AG10803 (cell line): ENCODE results near the gene KATNAL1.

Experiments used
- DNase-seq: peaks from one replicate; pipeline ENCODE4 v3.0.0; 2010; ENCODE audit warnings: low read depth
- H3K4me3 ChIP-seq: 2 replicates; pipeline ENCODE4 v1.5.1; 2011; ENCODE audit warnings: mild to moderate bottlenecking, low read length, control low read depth
- TF ChIP-seq, protein P1 (sequence below): conservative IDR thresholded peaks from 2 replicates; pipeline ENCODE4 v1.5.1; 2011; ENCODE audit warnings: mild to moderate bottlenecking, low read length, control low read depth, inconsistent platforms

The KATNAL1 gene

GRCh38 chr13:30332456-30333143 lies 25.2 kb upstream of the KATNAL1 start:
- no peak for DNase-seq
- TF ChIP-seq, protein P1, sequence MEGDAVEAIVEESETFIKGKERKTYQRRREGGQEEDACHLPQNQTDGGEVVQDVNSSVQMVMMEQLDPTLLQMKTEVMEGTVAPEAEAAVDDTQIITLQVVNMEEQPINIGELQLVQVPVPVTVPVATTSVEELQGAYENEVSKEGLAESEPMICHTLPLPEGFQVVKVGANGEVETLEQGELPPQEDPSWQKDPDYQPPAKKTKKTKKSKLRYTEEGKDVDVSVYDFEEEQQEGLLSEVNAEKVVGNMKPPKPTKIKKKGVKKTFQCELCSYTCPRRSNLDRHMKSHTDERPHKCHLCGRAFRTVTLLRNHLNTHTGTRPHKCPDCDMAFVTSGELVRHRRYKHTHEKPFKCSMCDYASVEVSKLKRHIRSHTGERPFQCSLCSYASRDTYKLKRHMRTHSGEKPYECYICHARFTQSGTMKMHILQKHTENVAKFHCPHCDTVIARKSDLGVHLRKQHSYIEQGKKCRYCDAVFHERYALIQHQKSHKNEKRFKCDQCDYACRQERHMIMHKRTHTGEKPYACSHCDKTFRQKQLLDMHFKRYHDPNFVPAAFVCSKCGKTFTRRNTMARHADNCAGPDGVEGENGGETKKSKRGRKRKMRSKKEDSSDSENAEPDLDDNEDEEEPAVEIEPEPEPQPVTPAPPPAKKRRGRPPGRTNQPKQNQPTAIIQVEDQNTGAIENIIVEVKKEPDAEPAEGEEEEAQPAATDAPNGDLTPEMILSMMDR: no peak
- H3K4me3 ChIP-seq: no peak overlapping the region

DNA sequence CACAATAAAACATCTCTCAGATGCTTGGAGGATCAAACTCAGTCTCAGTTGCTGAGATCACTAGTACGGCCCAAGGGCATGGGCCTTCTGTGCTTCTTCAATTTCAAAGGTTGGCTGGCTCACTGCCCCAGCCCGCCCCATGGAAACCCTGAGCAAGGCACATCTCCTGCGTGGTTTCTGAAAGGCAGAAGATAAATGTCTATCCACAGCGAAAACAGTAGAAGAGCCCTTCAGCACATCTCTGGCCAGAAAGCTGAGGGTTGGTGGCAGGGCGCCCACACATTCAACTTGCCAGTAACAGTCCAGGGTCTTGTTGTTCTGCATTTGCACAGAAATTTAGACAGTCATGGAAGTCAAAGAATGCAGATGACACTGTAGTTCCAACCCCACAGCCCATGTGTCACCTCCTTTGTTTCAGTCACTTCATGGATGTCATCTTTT lies 24.0 kb upstream of the KATNAL1 start:
- TF ChIP-seq, protein P1: no peak
- DNase-seq: no peak
- H3K4me3 ChIP-seq: no peak overlapping the region

- no peak overlapping the region for H3K4me3 ChIP-seq
- DNase-seq: no peak
- TF ChIP-seq, protein P1: no peak
These were observed 21.7 kb upstream of the KATNAL1 start for GRCh38 chr13:30329009-30329585.

DNA sequence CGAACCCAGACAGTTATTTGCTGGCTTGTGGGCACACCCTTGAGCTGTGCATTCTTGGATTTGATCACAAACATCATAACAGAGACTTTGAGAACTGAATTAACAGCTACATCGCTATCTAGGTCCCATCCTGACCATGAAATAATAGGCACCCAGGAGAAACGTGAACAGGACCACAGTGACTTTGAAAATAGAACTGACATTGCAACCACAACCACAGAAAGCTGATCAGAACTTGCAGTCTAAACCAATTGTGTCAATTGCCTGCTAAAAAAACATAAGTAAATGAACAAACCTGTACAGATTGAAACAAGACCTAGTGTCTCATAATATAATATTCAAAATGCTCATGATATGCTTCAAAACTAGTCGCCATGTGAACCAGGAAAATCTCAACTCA lies 18.3 kb upstream of the KATNAL1 start:
- no peak overlapping the region for H3K4me3 ChIP-seq
- TF ChIP-seq, protein P1: no peak
- DNase-seq: no peak

DNA sequence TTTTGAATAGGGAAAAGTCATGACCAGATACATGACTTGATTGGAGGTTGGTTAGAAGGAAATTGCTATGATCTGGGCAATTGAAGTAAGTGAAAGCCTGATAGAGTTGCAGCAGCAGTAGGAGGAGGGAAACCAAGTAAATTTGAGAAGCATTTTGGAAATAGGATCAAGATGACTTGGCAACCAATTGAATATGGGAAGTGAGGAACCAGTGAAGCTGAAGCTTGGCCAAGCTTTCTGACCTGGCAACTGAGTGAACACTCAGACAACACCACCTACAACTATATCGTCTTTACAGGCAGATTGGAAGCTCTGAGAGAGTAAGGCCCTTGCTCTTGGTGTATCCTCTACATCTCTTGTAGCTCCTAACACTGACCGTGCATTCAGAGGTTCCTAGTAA lies 16.2 kb upstream of the KATNAL1 start:
- DNase-seq: peak; percentile 56
- H3K4me3 ChIP-seq: no peak overlapping the region
- TF ChIP-seq, protein P1: no peak

DNA sequence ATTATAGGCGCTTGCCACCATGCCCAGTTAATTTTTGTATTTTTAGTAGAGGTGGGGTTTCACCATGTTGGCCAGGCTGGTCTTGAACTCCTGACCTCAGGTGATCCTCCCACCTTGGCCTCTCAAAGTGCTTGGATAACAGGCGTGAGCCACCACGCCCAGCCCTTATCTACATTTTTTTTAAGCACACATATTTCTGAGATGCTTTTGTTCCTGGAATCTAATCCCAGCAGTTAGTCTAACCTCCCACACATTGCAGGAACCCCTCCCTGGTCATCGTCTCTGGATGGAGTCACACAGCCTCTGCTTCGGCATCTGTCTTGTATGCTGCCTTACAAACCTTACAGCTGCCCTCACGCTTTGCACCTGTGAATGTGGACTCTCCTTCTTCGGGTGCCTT lies 15.1 kb upstream of the KATNAL1 start:
- H3K4me3 ChIP-seq: no peak overlapping the region
- no peak for DNase-seq
- TF ChIP-seq, protein P1: no peak

GRCh38 chr13:30321256-30321655 lies 13.9 kb upstream of the KATNAL1 start:
- TF ChIP-seq, protein P1: no peak
- DNase-seq: no peak
- H3K4me3 ChIP-seq: no peak overlapping the region
